ENCODE data around the gene TRIM27. TPM values are rescaled to one million over a fixed set of nuclear protein-coding genes. Genes with fewer than 3 reads are reported as not detected.
A peak's percentile ranks its signal among the peaks of the same experiment; 100 is the strongest.

The TRIM27 gene
- total RNA-seq, 1 experiment from 2014 or later = 47.6 TPM

DNA sequence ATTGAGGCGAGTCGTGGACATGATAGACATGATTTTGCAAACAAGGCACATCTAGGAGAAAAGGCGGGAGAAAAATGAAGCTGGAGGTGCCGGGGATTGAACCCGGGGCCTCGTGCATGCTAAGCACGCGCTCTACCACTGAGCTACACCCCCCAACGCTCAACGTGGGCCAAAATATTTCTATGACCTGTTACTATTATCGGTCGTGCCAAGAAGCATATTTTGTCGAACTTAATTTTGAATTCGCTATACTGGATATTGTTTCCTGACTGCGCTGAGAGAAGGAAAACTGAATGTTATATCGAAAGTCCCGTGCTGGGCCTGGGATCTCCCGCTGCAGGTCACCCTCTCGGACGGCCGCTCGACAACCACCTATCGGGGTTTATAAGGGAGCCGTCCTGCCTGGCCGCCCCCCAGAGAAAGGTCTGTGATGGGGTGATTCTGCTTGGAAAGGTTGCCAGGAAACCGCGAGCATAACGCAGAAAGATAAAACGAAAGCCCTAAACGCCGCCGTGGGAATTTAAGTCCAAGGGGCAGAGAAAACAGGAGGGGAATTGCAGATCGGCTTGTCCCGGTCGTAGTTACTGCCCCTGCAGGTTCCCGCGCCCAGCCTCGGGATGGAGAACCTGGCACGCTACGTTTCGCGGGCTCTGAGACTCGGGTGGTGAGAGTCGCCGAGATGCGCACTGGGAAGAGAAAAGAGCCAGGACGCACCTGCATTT is 60.0 kb downstream of the TRIM27 start:
- H3K4me1 Mint-ChIP-seq (ENCODE audit: low read depth, unreplicated experiment) = peaks cover 20% of the 10 kb centered on the region
- TF ChIP-seq, protein P1, sequence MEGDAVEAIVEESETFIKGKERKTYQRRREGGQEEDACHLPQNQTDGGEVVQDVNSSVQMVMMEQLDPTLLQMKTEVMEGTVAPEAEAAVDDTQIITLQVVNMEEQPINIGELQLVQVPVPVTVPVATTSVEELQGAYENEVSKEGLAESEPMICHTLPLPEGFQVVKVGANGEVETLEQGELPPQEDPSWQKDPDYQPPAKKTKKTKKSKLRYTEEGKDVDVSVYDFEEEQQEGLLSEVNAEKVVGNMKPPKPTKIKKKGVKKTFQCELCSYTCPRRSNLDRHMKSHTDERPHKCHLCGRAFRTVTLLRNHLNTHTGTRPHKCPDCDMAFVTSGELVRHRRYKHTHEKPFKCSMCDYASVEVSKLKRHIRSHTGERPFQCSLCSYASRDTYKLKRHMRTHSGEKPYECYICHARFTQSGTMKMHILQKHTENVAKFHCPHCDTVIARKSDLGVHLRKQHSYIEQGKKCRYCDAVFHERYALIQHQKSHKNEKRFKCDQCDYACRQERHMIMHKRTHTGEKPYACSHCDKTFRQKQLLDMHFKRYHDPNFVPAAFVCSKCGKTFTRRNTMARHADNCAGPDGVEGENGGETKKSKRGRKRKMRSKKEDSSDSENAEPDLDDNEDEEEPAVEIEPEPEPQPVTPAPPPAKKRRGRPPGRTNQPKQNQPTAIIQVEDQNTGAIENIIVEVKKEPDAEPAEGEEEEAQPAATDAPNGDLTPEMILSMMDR (IDR thresholded peaks at IDR 0.05; ENCODE audit: insufficient read depth in 1 of 2, low read depth in 1 of 2, low read length in 1 of 2, severe bottlenecking in 1 of 2, unreplicated experiment in 1 of 2) = no peak
- BruUV-seq (replicated peaks) = no TSS peak
- no peaks in the 10 kb centered on the region for H3K9me3 Mint-ChIP-seq (ENCODE audit: unreplicated experiment)
- Histone ChIP-seq H3K4me3 (ENCODE audit: low read depth, low read length) (peak overlapping the region; percentile 81), H3K9me3 (no peaks in the 10 kb centered on the region), H3K27me3 (replicated peaks; ENCODE audit: control insufficient read depth, insufficient read depth, low read length) (no peaks in the 10 kb centered on the region), H3K36me3 (ENCODE audit: control insufficient read depth, insufficient read depth, low read length) (no peaks in the 10 kb centered on the region), H3K4me1 (peaks cover 11% of the 10 kb centered on the region)
- H3K4me3 Mint-ChIP-seq (ENCODE audit: unreplicated experiment) = peak overlapping the region; percentile 79
- intact Hi-C loops (cut with micrococcal nuclease; ENCODE audit: unreplicated experiment) = loop anchor here (1.0 to 10.0 kb wide), 5 partner anchors 25 to 1729 kb away; a partner anchor contains a TSS
- H3K27ac Mint-ChIP-seq (ENCODE audit: unreplicated experiment) = peak overlapping the region; percentile 96
- POLR2A ChIA-PET = interaction anchor here (0.7 kb wide), 1 partner anchor 88 kb away, joined by 3 read pairs; no protein-coding TSS in a partner anchor
- H3K27me3 Mint-ChIP-seq (ENCODE audit: insufficient read depth, unreplicated experiment) = no peaks in the 10 kb centered on the region
- CTCF ChIA-PET = interaction anchor here (0.7 to 1.3 kb wide), 6 partner anchors 14 to 1695 kb away, joined by 3 to 10 read pairs (median 4); no protein-coding TSS in a partner anchor
- peaks cover 46% of the 10 kb centered on the region for H3K36me3 Mint-ChIP-seq (ENCODE audit: insufficient read depth, unreplicated experiment)
- DNase-seq = peak; percentile 85 to 87

DNA sequence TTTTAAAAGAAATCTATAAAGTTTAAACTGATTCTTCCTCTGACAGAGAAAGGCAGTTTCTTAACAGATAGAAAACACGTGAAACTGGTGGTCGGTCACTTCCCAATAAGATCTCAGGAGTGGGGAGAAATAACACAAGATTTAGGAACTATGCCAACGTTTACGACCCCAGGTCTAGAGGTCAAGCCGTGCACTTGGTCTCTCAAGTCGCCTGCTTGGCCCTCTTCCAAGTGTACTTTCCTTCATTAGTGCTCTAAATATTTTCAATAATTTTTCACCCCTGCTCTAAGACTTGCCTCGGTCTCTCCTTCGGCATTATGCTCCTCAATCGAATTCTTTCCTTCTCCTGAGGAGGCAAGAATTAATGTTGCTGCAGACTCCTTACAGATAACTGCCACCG is 61.7 kb downstream of the TRIM27 start:
- CTCF ChIA-PET = no interaction called here
- Histone ChIP-seq H3K4me3 (ENCODE audit: low read depth, low read length) (no peak overlapping the region), H3K4me1 (peaks cover 11% of the 10 kb centered on the region), H3K27me3 (replicated peaks; ENCODE audit: control insufficient read depth, insufficient read depth, low read length) (no peaks in the 10 kb centered on the region), H3K36me3 (ENCODE audit: control insufficient read depth, insufficient read depth, low read length) (no peaks in the 10 kb centered on the region), H3K9me3 (no peaks in the 10 kb centered on the region)
- no peak for DNase-seq
- H3K9me3 Mint-ChIP-seq (ENCODE audit: unreplicated experiment) = no peaks in the 10 kb centered on the region
- H3K4me1 Mint-ChIP-seq (ENCODE audit: low read depth, unreplicated experiment) = peaks cover 13% of the 10 kb centered on the region
- TF ChIP-seq, protein P1 (IDR thresholded peaks at IDR 0.05; ENCODE audit: insufficient read depth in 1 of 2, low read depth in 1 of 2, low read length in 1 of 2, severe bottlenecking in 1 of 2, unreplicated experiment in 1 of 2) = no peak
- POLR2A ChIA-PET = no interaction called here
- H3K27me3 Mint-ChIP-seq (ENCODE audit: insufficient read depth, unreplicated experiment) = no peaks in the 10 kb centered on the region
- H3K36me3 Mint-ChIP-seq (ENCODE audit: insufficient read depth, unreplicated experiment) = peaks cover 45% of the 10 kb centered on the region
- intact Hi-C loops (cut with micrococcal nuclease; ENCODE audit: unreplicated experiment) = loop anchor here (10.0 kb wide), 2 partner anchors 967 to 1727 kb away; a partner anchor contains a TSS
- no peak overlapping the region for H3K27ac Mint-ChIP-seq (ENCODE audit: unreplicated experiment)
- no TSS peak for BruUV-seq (replicated peaks)
- H3K4me3 Mint-ChIP-seq (ENCODE audit: unreplicated experiment) = peak overlapping the region; percentile 79

DNA sequence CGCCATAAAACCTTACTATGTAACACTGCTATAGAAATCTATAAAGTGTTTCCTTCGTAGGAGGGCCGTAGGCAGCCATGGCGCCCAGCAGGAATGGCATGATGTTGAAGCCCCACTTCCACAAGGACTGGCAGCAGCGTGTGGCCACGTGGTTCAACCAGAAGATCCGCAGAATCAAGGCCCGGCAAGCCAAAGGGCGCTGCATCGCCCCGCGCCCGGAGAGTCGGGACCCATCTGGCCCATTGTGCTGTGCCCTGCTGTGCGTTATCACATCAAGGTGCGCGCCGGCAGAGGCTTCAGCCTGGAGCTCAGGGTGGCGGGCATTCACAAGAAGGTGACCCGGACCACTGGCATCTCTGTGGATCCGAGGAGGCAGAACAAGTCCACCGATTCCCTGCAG is 62.4 kb downstream of the TRIM27 start:
- intact Hi-C loops (cut with micrococcal nuclease; ENCODE audit: unreplicated experiment) = loop anchor here (10.0 kb wide), 2 partner anchors 967 to 1727 kb away; a partner anchor contains a TSS
- BruUV-seq (replicated peaks) = no TSS peak
- Mint-ChIP-seq H3K36me3 (ENCODE audit: insufficient read depth, unreplicated experiment) (peaks cover 40% of the 10 kb centered on the region), H3K27ac (ENCODE audit: unreplicated experiment) (no peak overlapping the region), H3K9me3 (ENCODE audit: unreplicated experiment) (peaks cover 5% of the 10 kb centered on the region), H3K27me3 (ENCODE audit: insufficient read depth, unreplicated experiment) (peaks cover 1% of the 10 kb centered on the region), H3K4me3 (ENCODE audit: unreplicated experiment) (no peak overlapping the region), H3K4me1 (ENCODE audit: low read depth, unreplicated experiment) (peaks cover 13% of the 10 kb centered on the region)
- H3K36me3 ChIP-seq (ENCODE audit: control insufficient read depth, insufficient read depth, low read length) = no peaks in the 10 kb centered on the region
- ChIA-PET CTCF (no interaction called here), POLR2A (no interaction called here)
- DNase-seq = no peak
- no peaks in the 10 kb centered on the region for H3K27me3 ChIP-seq (replicated peaks; ENCODE audit: control insufficient read depth, insufficient read depth, low read length)
- no peak overlapping the region for H3K4me3 ChIP-seq (ENCODE audit: low read depth, low read length)
- TF ChIP-seq, protein P1 (IDR thresholded peaks at IDR 0.05; ENCODE audit: insufficient read depth in 1 of 2, low read depth in 1 of 2, low read length in 1 of 2, severe bottlenecking in 1 of 2, unreplicated experiment in 1 of 2) = no peak
- no peaks in the 10 kb centered on the region; the same call in 1 of the 2 replicates for H3K9me3 ChIP-seq
- peaks cover 11% of the 10 kb centered on the region for H3K4me1 ChIP-seq
